HepG2 (cell line): ENCODE data around the gene TSC22D4. TPM values are rescaled to one million over a fixed set of nuclear protein-coding genes. Genes with fewer than 3 reads are reported as not detected.
A peak's percentile ranks its signal among the peaks of the same experiment; 100 is the strongest.

ENCODE experiments used
- FOSL1 ChIP-seq: sonication (generic); formaldehyde crosslinking; IDR thresholded peaks from 2 replicates; pipeline ENCODE4 v1.9.0; 2021; ENCODE audit warnings: missing genetic modification reagents, borderline replicate concordance
- MAFG ChIP-seq: sonication (generic); formaldehyde crosslinking; IDR thresholded peaks from 2 replicates; pipeline ENCODE4 v1.5.1; 2020; ENCODE audit warnings: mild to moderate bottlenecking, missing genetic modification reagents
- NFATC3 ChIP-seq: sonication (generic); formaldehyde crosslinking; IDR thresholded peaks from 2 replicates; pipeline ENCODE4 v1.5.1; 2020; ENCODE audit warnings: mild to moderate bottlenecking, missing genetic modification reagents
- RARG ChIP-seq: sonication (generic); formaldehyde crosslinking; IDR thresholded peaks from 2 replicates; pipeline ENCODE4 v1.4.0; 2020; ENCODE audit warnings: low read depth, mild to moderate bottlenecking, missing genetic modification reagents
- RFX5 ChIP-seq: IDR thresholded peaks from 2 replicates; pipeline ENCODE4 v1.6.1; 2011; ENCODE audit warnings: low read depth, low read length, improper control_type of control experiment
- SMYD3 ChIP-seq: sonication (generic); formaldehyde crosslinking; IDR thresholded peaks from 2 replicates; pipeline ENCODE4 v1.8.1; 2023; ENCODE audit warnings: mild to moderate bottlenecking, missing genetic modification reagents
- ZBTB40 ChIP-seq, 2 experiments: fragments of 450-650 bp in 1 of 2; sonication (generic) in 1 of 2; formaldehyde crosslinking in 1 of 2; IDR thresholded peaks; 2 replicates each; pipeline versions ENCODE4 v1.6.1 to v1.8.0; 2016 to 2022; ENCODE audit warnings: antibody characterized with exemption in 1 of 2, mild to moderate bottlenecking in 1 of 2, missing genetic modification reagents in 1 of 2
- ZBTB7A ChIP-seq: sonication (generic); formaldehyde crosslinking; IDR thresholded peaks from 2 replicates; pipeline ENCODE4 v1.8.0; 2022; ENCODE audit warnings: mild to moderate bottlenecking, missing genetic modification reagents
- ZKSCAN8 ChIP-seq: IDR thresholded peaks from 2 replicates; pipeline ENCODE4 v1.6.1; 2016; ENCODE audit warnings: borderline replicate concordance, missing genetic modification reagents, missing compliant biosample characterization
- ZNF749 ChIP-seq: sonication (generic); formaldehyde crosslinking; IDR thresholded peaks from 2 replicates; pipeline ENCODE4 v1.8.0; 2022; ENCODE audit warnings: mild to moderate bottlenecking, missing genetic modification reagents, moderate library complexity, borderline replicate concordance
- polyA plus RNA-seq, 8 experiments: library from polyadenylated mRNA; depleted of rRNA in 3 of 8; stranded (reverse) in 7 of 8; unstranded in 1 of 8; fragments of >200 nt; fragmentation: Illumina TruSeq in 4 of 8; extraction: Trizol in 4 of 8; gene quantifications; 2 replicates each; pipeline versions ENCODE4 v1.2.1 to v1.2.3, GENCODE V29; 2011 to 2016; ENCODE audit warnings: low read depth in 4 of 8, missing spikeins in 1 of 8, mixed read lengths in 1 of 8; ENCODE audit not compliant: insufficient read depth in 1 of 8
- total RNA-seq, 5 experiments: library from RNA; depleted of rRNA; stranded (reverse); fragments of >200 nt; fragmentation: Illumina TruSeq; extraction: Trizol; gene quantifications; 2 replicates each; pipeline ENCODE4 v1.2.3, GENCODE V29; 2016; ENCODE audit warnings: low read depth in 1 of 5
- TF ChIP-seq, protein P1 (sequence below): sonication (generic); formaldehyde crosslinking; IDR thresholded peaks from 2 replicates; pipeline ENCODE4 v1.5.0; 2020; ENCODE audit warnings: missing genetic modification reagents
- TF ChIP-seq, protein P2 (sequence below): sonication (generic); formaldehyde crosslinking; IDR thresholded peaks from 2 replicates; pipeline ENCODE4 v1.5.1; 2020; ENCODE audit warnings: mild to moderate bottlenecking, missing genetic modification reagents, moderate library complexity
- TF ChIP-seq, protein P3 (sequence below): sonication (generic); formaldehyde crosslinking; IDR thresholded peaks from 2 replicates; pipeline ENCODE4 v1.4.0; 2020; ENCODE audit warnings: mild to moderate bottlenecking, missing genetic modification reagents

The TSC22D4 gene
- total and polyA plus RNA-seq, 2 of the 13 experiments (the other 11 are each of a cell fraction or from before 2014, with no cell fraction given), result 7.7 to 8.7 TPM

- 0 out of 2 replicates have a peak, but pooled peaks have one; percentile 24 for TF ChIP-seq ZNF749 (CRISPR knock-in tag)
- TF ChIP-seq FOSL1 (CRISPR knock-in tag), result no peak
- TF ChIP-seq, protein P1, sequence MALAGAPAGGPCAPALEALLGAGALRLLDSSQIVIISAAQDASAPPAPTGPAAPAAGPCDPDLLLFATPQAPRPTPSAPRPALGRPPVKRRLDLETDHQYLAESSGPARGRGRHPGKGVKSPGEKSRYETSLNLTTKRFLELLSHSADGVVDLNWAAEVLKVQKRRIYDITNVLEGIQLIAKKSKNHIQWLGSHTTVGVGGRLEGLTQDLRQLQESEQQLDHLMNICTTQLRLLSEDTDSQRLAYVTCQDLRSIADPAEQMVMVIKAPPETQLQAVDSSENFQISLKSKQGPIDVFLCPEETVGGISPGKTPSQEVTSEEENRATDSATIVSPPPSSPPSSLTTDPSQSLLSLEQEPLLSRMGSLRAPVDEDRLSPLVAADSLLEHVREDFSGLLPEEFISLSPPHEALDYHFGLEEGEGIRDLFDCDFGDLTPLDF (CRISPR knock-in tag), result peak; percentile 27; the same call in 1 of the 2 replicates
- TF ChIP-seq RFX5, result no peak
- no peak for TF ChIP-seq SMYD3 (CRISPR knock-in tag)
- no peak for TF ChIP-seq RARG (CRISPR knock-in tag)
- peak; percentile 36 for TF ChIP-seq NFATC3
- TF ChIP-seq ZKSCAN8 (CRISPR knock-in tag), result no peak
- TF ChIP-seq ZBTB40 (IDR thresholded peaks at IDR 0.05), result no peak
- TF ChIP-seq ZBTB40 (CRISPR knock-in tag; IDR thresholded peaks at IDR 0.05), result no peak
- TF ChIP-seq MAFG, result no peak
- TF ChIP-seq, protein P2, sequence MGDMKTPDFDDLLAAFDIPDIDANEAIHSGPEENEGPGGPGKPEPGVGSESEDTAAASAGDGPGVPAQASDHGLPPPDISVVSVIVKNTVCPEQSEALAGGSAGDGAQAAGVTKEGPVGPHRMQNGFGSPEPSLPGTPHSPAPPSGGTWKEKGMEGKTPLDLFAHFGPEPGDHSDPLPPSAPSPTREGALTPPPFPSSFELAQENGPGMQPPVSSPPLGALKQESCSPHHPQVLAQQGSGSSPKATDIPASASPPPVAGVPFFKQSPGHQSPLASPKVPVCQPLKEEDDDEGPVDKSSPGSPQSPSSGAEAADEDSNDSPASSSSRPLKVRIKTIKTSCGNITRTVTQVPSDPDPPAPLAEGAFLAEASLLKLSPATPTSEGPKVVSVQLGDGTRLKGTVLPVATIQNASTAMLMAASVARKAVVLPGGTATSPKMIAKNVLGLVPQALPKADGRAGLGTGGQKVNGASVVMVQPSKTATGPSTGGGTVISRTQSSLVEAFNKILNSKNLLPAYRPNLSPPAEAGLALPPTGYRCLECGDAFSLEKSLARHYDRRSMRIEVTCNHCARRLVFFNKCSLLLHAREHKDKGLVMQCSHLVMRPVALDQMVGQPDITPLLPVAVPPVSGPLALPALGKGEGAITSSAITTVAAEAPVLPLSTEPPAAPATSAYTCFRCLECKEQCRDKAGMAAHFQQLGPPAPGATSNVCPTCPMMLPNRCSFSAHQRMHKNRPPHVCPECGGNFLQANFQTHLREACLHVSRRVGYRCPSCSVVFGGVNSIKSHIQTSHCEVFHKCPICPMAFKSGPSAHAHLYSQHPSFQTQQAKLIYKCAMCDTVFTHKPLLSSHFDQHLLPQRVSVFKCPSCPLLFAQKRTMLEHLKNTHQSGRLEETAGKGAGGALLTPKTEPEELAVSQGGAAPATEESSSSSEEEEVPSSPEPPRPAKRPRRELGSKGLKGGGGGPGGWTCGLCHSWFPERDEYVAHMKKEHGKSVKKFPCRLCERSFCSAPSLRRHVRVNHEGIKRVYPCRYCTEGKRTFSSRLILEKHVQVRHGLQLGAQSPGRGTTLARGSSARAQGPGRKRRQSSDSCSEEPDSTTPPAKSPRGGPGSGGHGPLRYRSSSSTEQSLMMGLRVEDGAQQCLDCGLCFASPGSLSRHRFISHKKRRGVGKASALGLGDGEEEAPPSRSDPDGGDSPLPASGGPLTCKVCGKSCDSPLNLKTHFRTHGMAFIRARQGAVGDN (CRISPR knock-in tag), result peak; percentile 67
- TF ChIP-seq, protein P3, sequence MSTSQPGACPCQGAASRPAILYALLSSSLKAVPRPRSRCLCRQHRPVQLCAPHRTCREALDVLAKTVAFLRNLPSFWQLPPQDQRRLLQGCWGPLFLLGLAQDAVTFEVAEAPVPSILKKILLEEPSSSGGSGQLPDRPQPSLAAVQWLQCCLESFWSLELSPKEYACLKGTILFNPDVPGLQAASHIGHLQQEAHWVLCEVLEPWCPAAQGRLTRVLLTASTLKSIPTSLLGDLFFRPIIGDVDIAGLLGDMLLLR (CRISPR knock-in tag), result peak; percentile 53; the same call in 1 of the 2 replicates
- no peak for TF ChIP-seq ZBTB7A
Measured at GRCh38 chr7:100428967-100429636, 49.9 kb downstream of the TSC22D4 start (continued).
